Myocyte (in vitro differentiated cells): ENCODE data around the gene DOCK1. TPM values are rescaled to one million over a fixed set of nuclear protein-coding genes. Genes with fewer than 3 reads are reported as not detected.
"Not testable (repeated sequence)": the region's sequence is repeated elsewhere in the genome, so short reads cannot be mapped to it uniquely, and the experiment has no call there.

Source experiments
- DNase-seq: peaks from one replicate; pipeline ENCODE4 v3.0.0-alpha.2; 2012; ENCODE audit warnings: low read depth
- total RNA-seq: library from RNA; depleted of rRNA; stranded (reverse); fragments of >200 nt; gene quantifications from 2 replicates; pipeline ENCODE4 v1.2.3, GENCODE V29; 2014

DOCK1 gene
- total RNA-seq, 1 donor from 2014 or later, result 35.1 TPM

DNA sequence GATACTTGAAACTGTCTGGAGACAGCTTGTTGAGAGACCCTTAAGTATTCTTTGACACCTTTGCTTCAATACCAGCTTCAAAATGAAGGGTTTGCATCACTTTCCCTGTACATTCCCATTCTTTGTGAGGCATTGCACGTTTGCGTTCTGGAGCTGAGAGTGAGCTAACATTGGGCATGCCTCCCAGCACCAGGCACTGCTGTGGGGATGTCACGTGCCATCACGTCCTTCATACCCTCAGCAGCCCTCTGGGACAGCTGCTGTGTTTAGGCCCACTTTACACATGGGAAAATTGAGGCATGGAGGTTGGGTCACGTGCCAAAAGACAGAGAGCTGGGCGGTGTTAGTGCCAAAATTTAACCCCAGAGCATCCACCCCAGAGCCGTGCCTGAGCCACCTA, 357.4 kb downstream of the DOCK1 start:
- DNase-seq, result no peak

DNA sequence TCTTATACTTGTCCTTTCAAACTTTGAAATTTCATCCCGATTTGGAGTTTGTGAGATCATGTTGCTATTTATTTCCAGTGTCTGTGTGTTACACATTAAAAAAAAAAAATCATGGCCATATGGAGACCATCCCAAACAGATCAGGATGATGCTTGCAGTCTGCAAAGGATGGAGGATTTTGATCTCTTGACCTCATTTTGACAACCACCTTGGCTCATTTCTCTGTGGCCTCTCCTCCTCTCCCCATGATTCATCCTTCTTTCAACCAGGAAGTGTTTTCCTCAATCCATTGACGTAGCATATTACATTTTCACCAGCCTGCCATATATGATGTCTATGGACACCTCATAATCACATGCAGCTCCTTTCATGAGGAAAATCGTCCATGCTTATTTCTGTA, 360.1 kb downstream of the DOCK1 start:
- no peak for DNase-seq

DNA sequence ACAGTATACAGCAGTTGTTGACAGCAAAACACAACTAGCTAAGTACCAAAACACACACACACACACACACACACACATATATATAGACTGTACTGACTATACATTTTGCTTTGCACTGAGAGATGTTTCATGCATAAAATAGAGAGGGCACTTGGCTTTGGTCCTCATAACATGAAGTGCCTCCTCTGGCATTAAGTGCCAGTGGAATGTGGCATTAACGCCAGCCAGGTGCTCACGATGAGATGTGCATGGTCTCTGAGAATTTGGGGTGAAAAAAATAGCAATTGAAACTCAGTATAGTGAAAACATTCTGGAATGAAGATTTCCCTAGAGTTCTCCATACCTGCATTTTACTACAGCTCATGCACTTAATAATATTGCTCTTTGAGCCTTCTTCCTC, 361.2 kb downstream of the DOCK1 start:
- no peak for DNase-seq

DNA sequence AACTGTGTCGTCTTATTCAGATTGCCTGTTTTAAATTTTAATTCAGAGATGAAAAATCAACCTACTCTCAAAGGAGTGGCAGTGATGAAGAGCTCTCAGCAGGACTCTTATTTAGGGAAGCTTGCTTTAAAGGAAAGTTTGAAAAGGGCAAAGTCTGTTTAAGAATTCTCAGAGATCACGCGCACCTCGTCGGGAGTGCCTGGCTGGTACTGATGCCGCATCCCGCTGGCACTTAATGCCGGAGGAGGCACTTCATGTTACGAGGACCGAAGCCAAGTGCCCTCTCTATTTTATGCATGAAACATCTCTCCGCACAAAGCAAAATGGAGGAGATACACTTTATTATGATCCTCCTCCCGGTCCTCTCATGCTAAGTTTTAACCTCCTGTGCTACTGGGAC, 362.2 kb downstream of the DOCK1 start:
- no peak for DNase-seq

DNA sequence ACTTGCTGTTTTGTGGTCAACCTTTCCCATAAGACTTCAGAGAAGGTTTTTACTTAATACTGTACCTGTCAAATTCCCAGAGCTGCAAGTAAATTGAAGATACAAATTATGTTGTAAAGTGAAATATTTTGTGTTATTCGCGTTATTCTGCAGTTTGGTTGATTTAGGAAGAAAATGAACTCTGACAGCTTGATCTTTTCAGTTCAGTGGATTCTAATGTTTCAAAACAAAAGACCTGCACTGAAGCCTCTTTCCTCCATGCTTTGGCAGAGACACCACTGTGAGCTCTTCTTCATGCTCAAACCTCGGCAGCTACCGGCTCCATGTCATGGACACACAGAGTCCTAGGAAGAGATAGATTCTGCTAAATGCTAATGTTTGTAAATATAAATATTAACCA, 366.8 kb downstream of the DOCK1 start:
- no peak for DNase-seq

DNA sequence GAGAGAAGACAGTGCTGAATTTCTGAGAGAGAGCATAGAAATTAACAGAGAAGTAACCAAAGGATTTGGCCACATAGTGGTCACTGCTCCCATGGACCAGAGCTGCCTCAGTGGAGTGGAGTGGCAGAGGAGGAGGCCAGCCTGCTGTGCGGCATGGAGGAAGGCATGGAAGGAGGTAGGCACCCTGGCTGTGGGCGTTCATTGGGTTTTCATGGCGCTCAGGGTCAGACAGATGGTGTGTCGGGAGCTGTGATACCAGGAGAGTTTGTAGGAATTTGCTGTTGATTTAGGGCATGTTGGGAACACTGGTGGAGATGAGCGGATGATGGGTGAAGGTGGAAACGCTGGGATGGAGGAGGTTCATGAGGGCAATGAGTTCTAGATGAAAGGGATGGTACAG, 370.0 kb downstream of the DOCK1 start:
- no peak for DNase-seq

DNA sequence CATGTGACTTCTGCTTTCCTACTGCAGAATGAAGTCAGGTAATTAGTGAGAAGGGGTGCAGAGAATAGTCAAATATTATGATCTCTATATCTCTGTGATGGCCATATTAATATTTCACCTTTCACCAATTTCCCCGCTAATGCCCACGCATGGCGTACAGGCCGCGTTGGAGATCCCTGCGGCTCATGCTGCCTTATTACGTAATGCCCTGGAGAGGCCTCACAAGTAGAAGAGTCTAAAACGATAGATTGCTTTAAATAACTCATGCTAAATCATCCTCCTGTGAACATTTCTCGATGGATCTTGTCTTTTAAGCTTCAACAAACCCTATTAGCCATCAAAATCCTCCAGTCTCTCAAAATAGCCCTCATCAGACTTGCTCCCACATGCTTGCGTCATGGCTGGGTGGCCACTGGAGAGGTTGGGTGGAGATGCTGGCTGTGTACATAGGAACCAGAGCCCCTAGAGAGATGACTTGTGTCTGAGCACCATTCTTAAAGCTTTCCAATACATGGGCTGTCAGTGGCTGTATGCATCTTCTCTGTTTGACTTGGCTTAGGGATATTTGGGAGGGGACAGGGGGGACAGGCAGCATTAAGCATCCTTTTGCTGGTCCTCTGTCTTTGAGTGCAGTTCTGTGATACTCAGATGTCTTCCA, 370.7 kb downstream of the DOCK1 start:
- DNase-seq, result no peak

DNA sequence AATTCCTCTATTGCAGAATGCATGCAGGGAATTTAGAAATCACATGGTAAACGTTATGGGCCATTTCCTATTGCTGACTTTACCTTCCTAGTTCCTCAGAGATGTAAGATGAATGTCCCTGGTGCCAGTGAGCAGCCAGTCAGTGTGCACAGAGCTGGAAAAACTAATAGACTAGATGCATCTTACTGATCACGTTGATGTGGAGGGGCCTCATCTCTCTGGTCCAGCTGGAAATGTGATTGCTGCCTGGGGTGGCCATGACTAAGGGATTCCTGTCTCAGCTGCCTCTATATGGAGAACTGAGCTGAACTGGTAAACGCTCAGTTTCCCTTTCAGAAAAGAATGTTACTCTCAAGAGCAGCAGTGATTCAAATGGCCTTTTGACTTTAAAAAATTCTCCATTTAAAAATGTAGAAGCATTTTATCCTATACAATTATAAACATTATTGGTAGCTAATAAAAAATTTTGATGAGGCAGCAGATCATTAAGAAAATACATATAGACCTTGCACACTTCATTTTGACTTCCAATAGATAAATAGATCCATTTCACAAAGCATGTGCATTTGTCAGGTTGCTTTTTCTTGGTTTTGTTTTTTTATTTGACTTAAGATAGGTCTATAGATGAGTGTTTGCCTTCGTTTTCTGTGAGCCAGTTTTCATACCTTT, 371.7 kb downstream of the DOCK1 start:
- DNase-seq, result no peak

DNA sequence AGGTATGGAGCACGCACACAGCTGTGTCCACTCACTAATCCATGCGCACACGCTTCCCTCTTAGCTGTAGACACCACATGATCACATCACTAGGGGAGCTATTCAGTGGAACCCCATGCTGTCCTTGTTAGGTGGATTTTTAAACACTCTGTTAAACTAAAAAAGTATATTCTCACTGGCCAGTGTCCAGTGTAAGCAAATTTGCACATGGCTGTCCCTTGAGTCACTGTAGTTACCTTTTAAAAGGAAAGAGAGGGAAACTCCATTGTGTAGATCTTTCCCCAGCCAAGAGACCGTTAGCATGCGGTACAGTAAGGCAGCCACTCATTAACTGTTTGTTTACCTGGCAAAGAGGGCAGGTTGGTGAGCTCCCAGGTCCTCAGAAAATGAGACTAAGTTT, 372.8 kb downstream of the DOCK1 start:
- no peak for DNase-seq

DNA sequence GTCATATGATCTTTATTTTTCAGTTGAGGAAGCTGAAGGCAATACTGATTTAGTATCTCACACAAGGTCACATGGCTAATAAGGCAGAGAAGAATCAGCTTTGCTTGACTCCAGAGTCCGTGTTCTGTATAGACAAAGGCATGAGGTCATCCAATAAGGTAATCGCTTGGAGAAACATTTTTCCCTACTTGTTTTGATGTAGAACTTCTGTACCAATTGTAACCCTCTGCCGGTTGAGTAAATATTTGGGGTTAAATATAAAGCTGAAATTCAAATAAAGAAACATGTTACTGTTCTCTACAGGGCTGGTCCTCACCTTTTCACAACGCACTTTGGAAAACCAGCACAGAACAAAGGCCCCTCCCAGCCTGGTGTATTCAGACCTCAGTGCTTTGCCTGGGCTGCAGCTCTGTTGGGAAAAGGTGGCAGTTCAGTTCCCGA, 374.1 kb downstream of the DOCK1 start:
- no peak for DNase-seq

DNA sequence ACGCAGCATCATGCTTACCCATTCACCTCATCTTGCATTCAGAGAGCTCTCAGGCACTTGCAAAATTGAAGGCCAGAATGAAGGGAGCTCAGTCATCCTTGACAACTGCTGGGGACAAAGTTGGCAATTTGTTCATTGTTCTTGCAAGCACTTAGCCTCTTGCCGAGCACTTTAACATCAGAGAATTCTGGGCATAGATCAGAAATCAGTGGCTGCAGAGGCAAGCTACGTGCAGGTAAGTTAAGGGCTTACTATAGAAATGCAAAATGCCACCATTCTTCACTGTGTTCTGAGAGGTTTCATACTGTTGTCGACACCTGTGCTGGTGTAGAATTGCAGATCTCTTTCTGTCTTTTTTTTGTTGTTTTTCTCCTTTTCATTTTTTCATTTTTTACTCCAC, 375.2 kb downstream of the DOCK1 start:
- no peak for DNase-seq

DNA sequence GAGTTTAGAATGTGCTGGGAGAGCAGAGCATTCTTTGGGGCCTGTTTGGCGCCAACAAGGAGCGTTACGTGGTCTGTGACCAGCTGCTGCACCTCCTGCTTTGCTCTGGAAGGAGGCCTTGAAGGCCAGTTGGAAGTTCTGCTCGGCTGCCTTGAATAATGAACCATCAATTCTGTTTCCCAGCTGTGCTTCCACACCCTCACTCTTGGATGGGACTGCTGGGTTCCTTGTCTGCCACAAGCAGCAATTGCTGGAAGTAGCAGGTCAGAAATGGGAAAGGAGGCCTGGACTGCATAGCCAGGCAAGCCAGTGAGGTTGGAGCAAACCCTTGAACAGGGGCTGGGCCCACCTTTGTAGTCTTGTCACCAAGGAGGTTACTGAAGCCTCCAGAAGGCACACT, 377.8 kb downstream of the DOCK1 start:
- peak; percentile 44 for DNase-seq

DNA sequence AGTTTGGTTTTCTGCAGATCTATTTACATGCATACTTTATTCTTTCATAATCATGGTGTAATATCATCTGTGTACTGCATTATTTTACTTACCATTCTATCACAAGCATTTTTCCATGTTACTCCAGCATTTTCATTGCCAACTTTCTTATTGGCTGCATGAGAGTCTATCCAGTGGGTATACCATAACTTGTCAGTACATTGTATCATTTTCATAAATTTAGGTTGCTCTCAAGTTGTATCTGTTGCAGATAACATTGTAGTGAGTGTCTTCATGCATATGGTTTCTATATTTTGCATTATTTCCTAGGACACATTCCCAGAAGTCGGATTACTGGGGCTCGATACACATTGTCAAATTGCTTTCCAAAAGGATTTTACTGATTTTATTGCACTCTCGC, 378.3 kb downstream of the DOCK1 start:
- DNase-seq, result no peak

DNA sequence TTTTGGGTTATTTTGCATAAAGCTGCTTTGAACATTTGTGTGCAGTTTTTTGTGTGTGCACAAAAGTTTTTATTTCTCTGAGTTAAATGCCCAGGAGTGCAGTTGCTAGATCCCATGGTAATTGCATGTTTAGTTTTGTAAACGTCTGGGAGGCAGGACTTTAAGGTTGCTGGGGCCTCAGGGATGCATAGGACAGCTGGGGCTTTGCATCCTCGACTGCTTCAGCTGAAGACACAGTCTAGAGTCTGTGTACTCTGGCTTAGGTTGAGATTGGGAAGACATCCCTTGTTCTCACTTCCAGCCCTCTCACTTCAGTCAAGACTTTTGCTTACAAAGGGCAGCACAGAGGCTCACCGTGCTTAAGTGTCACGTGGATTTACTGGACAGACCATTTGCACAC, 385.6 kb downstream of the DOCK1 start:
- DNase-seq, result no peak

DNA sequence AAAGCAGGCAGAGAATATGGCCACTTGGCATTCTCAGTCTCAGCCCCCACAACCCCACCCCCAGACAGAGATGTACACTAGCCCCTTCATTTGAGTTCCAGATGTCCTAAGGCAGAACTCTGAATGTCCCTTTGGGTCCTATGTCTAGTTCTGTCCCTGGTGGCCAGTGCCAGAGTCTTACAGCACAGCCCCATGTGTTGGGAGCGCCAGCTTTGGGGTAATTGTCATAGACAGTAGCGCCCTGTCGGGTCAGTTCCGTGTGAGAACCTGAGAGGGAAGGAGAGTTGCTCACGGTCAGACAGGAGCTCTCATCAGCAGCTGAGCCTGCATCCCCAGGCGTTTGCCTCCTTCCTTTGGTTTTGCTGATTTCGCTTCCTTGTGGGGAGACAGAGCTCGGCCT, 386.1 kb downstream of the DOCK1 start:
- no peak for DNase-seq

DNA sequence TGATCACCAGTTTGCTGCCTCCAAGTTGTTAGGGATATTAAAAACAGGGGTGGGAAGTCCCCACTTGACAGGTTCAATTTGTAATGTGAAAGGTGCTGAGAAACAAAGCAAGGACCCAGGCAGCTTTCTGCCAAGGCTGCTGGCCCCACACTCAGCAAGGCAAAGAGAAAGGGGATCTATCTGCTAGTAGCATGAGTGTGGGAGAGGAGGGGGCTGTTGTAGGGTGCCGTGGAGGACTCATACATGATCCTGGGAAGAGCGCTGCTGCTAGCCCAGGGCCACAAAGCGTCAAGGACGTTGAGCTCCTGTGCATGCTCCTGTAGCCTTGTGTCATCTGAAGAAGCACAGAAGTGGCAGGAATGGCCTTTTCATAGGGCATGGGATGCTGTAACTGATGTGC, 387.7 kb downstream of the DOCK1 start:
- DNase-seq, result no peak

DNA sequence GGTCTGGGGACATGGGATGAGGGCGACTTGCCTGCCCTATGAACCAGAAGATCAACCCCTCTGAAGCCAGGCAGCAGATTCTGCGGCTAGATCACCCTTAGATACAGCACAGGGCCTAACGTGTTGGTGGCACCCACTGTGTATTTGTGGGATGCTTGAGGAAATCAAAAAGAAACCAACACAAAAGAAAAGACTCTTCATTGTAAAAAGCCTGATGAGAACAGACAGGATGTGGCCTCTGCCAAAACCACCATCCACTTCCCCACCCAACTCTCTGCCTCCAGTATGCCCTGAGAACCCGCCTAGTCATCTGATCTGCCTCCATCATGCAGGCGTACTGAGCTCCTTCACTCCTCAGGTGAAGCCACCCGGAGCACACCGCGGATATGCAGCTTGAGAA, 388.4 kb downstream of the DOCK1 start:
- DNase-seq, result no peak

DNA sequence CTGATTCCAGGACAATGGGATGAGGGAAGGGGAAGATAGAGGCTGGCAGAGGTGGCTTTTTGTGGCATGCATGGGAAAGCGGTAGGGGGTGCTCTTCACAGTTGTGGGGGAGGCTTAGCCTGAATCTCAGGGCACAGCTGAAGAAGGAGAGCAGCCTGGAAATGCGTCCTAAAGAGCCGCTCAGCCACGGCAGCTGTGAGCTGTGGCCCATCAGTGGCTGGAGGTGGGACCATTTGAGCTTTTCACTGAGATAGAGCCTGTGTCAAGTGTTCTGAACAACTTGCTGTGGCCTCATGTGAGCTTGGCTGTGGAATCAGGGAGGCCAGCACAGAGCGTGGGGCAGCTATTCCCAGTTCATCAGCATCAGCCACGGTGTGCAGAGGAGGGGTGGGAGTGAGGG, 391.5 kb downstream of the DOCK1 start:
- DNase-seq, result no peak

DNA sequence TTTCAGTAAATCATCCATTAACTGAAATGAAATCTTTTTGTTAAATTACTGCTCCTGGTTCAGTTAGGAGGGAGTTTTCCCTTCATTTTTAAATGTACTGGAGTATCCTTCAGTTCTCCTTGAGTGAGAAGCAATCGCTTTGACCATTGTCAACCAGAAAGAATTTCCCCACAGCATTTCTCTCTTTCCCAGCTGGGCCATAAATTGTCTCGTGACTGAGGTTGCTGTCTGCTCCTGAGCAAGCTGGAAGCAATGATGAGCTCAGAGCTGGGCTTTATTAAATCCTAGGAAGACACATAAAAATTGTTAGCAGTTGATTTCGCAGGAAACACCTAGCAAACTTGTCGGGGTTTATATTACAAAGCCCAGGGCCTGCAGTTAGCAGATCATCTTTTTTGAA, 393.2 kb downstream of the DOCK1 start:
- DNase-seq, result peak; percentile 18

DNA sequence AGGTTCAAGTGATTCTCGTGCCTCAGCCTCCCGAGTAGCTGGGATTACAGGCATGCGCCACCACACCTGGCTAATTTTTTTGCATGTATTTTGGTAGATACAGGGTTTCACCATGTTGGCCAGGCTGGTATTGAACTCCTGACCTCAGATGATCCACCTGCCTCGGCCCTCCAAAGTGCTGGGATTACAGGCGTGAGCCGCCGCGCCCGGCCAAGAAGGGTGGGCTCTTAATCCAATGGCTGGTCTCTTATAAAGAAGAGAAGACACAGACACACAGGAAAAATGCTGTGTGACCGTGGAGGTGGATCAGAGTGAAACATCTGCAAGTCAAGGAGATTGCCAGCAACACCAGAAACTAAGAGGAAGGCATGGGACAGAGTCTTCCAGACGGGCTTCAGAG, 394.0 kb downstream of the DOCK1 start:
- DNase-seq, result not testable (repeated sequence)

DNA sequence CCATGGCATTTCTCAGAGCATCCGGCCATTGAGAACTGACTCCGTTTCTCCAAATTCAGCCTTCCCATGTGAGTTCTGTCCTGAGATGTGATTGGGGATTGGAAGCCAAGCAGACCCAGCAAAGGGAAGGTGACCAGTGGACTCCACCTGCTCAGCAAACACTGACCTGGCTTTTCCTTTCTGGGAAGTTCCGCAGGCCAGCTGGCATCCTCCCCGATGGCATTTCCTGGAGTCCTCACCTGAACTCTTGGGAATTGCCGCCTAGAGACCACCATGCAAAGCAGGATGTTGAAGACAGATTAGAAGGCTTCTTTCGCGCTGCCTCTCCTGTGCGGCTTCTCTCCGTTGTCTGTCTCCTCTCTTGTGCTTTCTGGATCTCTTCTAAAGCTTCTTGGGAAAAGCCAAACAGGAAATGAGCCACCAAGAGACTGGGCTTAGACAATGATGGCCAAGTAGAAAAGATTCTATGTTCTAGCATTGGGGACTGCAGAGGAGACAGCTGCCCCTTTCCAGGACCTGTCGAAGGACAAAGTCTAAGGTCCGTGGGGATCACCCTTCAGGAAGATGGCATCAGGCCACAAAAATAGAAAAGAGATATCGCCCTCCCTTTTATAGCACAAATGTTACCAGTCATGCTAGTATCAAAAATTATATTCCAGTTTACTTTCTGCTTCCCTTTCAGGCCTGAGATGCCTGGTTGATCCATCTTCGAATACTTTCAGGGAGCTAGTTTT, 394.9 kb downstream of the DOCK1 start:
- no peak for DNase-seq

DNA sequence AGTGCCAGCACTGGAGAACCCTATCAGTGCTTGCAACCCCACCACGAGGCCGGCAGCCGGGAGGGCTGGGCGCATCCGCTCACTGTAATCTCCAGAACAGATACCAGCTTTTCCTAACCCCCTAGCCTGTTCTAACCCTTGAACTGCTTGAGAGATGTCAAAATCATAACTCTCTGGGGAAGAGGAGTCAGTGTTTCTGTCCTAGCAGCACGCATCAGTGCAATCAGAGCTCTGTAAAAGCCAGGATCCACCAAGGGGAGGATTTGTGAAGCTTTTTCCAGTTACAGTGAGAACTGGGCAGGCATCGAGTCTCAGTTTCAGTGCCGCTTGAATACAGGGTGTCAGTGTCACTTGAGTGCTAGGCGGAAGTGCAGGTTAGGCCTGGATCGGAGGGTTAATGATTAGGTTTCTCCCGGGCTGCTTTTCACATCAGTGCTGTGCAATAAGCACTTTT, 395.7 kb downstream of the DOCK1 start:
- no peak for DNase-seq

DNA sequence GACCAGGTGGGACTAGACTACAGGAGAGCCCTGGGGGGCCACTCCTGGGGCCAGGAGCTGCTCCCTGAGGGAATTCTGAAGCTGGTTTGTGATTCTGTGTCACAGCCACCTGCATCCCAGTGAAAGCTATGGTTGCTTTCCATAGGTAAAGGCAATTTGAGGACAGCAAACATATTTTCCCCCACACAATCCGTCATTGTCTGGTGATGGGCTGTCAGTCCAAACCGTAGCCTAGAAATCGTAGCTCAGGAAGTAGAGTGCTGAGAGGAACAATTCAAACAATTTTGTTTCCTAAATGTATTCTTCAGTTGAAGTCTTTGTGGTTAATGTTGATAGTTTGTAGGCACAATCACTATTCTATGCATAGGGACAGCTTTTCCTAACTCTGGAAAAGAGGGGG, 397.1 kb downstream of the DOCK1 start:
- no peak for DNase-seq
